HCT116 (cell line): Measurements from ENCODE around the gene CACNB1. TPM values are rescaled to one million over a fixed set of nuclear protein-coding genes. Genes with fewer than 3 reads are reported as not detected.
A peak's percentile ranks its signal among the peaks of the same experiment; 100 is the strongest.

Experiments
- ATAC-seq: fragments of 200-7000 bp; cut with Tn5 transposase; 2 replicates; pipeline ENCODE4 v1.9.1; 2020; ENCODE audit warnings: mild to moderate bottlenecking, moderate library complexity
- BruUV-seq: library from RNA; stranded (reverse); fragments of 400-500 nt; replicated peaks from 2 replicates; lab custom pipeline; 2021; lab: Mats Ljungman, UMichigan
- CTCF ChIA-PET: fragments of 300-600 bp; sonication (Branson Sonifier 250); formaldehyde crosslinking; loops from one replicate; lab custom pipeline; 2021; ENCODE audit warnings: antibody characterized with exemption; lab: Charles Lee
- POLR2A ChIA-PET: fragments of 300-600, 350-600 bp; sonication (Branson Sonifier 250); formaldehyde crosslinking; loops from one replicate; lab custom pipeline; 2021; ENCODE audit warnings: antibody characterized with exemption; lab: Charles Lee
- RAD21 ChIA-PET, 2 experiments: fragments of 300-600 bp; sonication (Branson Sonifier 250); formaldehyde crosslinking; loops; one replicate each; lab custom pipeline; 2023; ENCODE audit warnings: low total read pairs in 2 of 2; ENCODE audit not compliant: uncharacterized antibody in 2 of 2, unreplicated experiment in 2 of 2, low non-redundant PET in 1 of 2; lab: Charles Lee
- DNase-seq: peaks from one replicate; pipeline ENCODE4 v3.0.0-alpha.2; 2010; ENCODE audit warnings: low read depth, low spot score
- H2AFZ ChIP-seq: fragments of 200-600 bp; shearing (Covaris generic), sonication (generic); 2 replicates; pipeline ENCODE4 v1.6.1; 2017; ENCODE audit warnings: low read depth, mixed run types, mixed read lengths, antibody characterized with exemption, low read length; ENCODE audit not compliant: poor library complexity, severe bottlenecking
- H3K27ac ChIP-seq: 2 replicates; pipeline ENCODE4 v1.5.1; 2012; ENCODE audit warnings: low read depth, low read length
- H3K27me3 ChIP-seq: fragments of 200-600 bp; sonication (generic); 2 replicates; pipeline ENCODE4 v1.6.1; 2016; ENCODE audit warnings: mixed run types, low read length, mixed read lengths; ENCODE audit not compliant: insufficient read depth
- H3K36me3 ChIP-seq, 2 experiments: fragments of 200-500 bp in 1 of 2; fragments of 200-600 bp in 1 of 2; sonication (Bioruptor generic) in 1 of 2; sonication (generic) in 1 of 2; 2 replicates each; pipeline versions ENCODE4 v1.5.1 to v1.6.1; 2014 to 2016; ENCODE audit warnings: low read length in 2 of 2, inconsistent platforms in 1 of 2, mixed read lengths in 1 of 2, mixed run types in 1 of 2; ENCODE audit not compliant: insufficient read depth in 2 of 2, control insufficient read depth in 1 of 2
- H3K4me1 ChIP-seq, 2 experiments: fragments of 200-600 bp in 1 of 2; sonication (generic) in 1 of 2; 2 replicates each; pipeline versions ENCODE4 v1.5.1 to v1.6.1; 2012 to 2017; ENCODE audit warnings: low read length in 2 of 2, inconsistent platforms in 1 of 2, mild to moderate bottlenecking in 1 of 2, mixed read lengths in 1 of 2, mixed run types in 1 of 2, moderate library complexity in 1 of 2; ENCODE audit not compliant: insufficient read depth in 2 of 2, control insufficient read depth in 1 of 2
- H3K4me2 ChIP-seq: fragments of 200-600 bp; sonication (generic); 2 replicates; pipeline ENCODE4 v1.6.1; 2017; ENCODE audit warnings: mixed run types, low read length, mixed read lengths
- H3K4me3 ChIP-seq, 2 experiments: fragments of 200-600 bp in 1 of 2; sonication (generic) in 1 of 2; replicated peaks in 1 of 2; 2 replicates each; pipeline ENCODE4 v1.5.1; 2011 to 2016; ENCODE audit warnings: low read length in 2 of 2, control low read depth in 1 of 2, low read depth in 1 of 2, mild to moderate bottlenecking in 1 of 2, mixed read lengths in 1 of 2, mixed run types in 1 of 2
- H3K79me2 ChIP-seq: fragments of 200-600 bp; sonication (generic); 2 replicates; pipeline ENCODE4 v1.6.1; 2017; ENCODE audit warnings: mild to moderate bottlenecking, mixed run types, low read length, moderate library complexity, mixed read lengths; ENCODE audit not compliant: insufficient read depth
- H3K9ac ChIP-seq: fragments of 200-600 bp; sonication (generic); 2 replicates; pipeline ENCODE4 v1.6.1; 2016; ENCODE audit warnings: low read length, mixed read lengths
- H3K9me2 ChIP-seq: fragments of 200-600 bp; sonication (generic), shearing (Covaris generic); 2 replicates; pipeline ENCODE4 v1.6.1; 2017; ENCODE audit warnings: mixed run types, mild to moderate bottlenecking, moderate library complexity; ENCODE audit not compliant: insufficient read depth
- H3K9me3 ChIP-seq, 2 experiments: fragments of 200-500 bp in 1 of 2; fragments of 200-600 bp in 1 of 2; sonication (Bioruptor generic) in 1 of 2; sonication (generic) in 1 of 2; 2 replicates each; pipeline ENCODE4 v1.6.1; 2014 to 2017; ENCODE audit warnings: low read length in 2 of 2, mixed read lengths in 2 of 2, inconsistent platforms in 1 of 2, low read depth in 1 of 2, mild to moderate bottlenecking in 1 of 2, mixed run types in 1 of 2, moderate library complexity in 1 of 2; ENCODE audit not compliant: control insufficient read depth in 1 of 2, insufficient read depth in 1 of 2
- H4K20me1 ChIP-seq: fragments of 200-600 bp; sonication (generic), shearing (Covaris generic); 2 replicates; pipeline ENCODE4 v1.6.1; 2017; ENCODE audit warnings: mixed run types, mild to moderate bottlenecking, moderate library complexity; ENCODE audit not compliant: insufficient read depth
- ATF3 ChIP-seq: IDR thresholded peaks from 2 replicates; pipeline ENCODE4 v1.6.1; 2012
- CEBPB ChIP-seq: IDR thresholded peaks from 2 replicates; pipeline ENCODE4 v1.6.1; 2012; ENCODE audit warnings: low read depth
- EGR1 ChIP-seq: IDR thresholded peaks from 2 replicates; pipeline ENCODE4 v1.6.1; 2012; ENCODE audit warnings: low read depth
- EZH2 ChIP-seq: fragments of 200-600 bp; sonication (generic); IDR thresholded peaks from 2 replicates; pipeline ENCODE4 v1.6.1; 2017; ENCODE audit warnings: antibody characterized with exemption, mixed run types
- EZH2phosphoT487 ChIP-seq: fragments of 200-600 bp; IDR thresholded peaks from 2 replicates; pipeline ENCODE4 v1.6.1; 2018; ENCODE audit warnings: antibody characterized with exemption, borderline replicate concordance
- JUND ChIP-seq: IDR thresholded peaks from 2 replicates; pipeline ENCODE4 v1.6.1; 2012
- POLR2A ChIP-seq: IDR thresholded peaks from 2 replicates; pipeline ENCODE4 v1.7.0; 2011; ENCODE audit warnings: borderline replicate concordance; ENCODE audit not compliant: insufficient read depth, insufficient read length; ENCODE audit errors: extremely low read depth
- POLR2AphosphoS5 ChIP-seq: IDR thresholded peaks from 2 replicates; pipeline ENCODE4 v1.6.1; 2011; ENCODE audit warnings: mild to moderate bottlenecking, low read depth, low read length, moderate library complexity
- RAD21 ChIP-seq: IDR thresholded peaks from 2 replicates; pipeline ENCODE4 v1.6.1; 2012; ENCODE audit warnings: low read depth, mild to moderate bottlenecking
- REST ChIP-seq: IDR thresholded peaks from 2 replicates; pipeline ENCODE4 v1.6.1; 2012; ENCODE audit warnings: low read depth
- SP1 ChIP-seq: IDR thresholded peaks from 2 replicates; pipeline ENCODE4 v1.6.1; 2012; ENCODE audit warnings: low read depth
- YY1 ChIP-seq: IDR thresholded peaks from 2 replicates; pipeline ENCODE4 v1.6.1; 2011; ENCODE audit warnings: low read length, low read depth, moderate library complexity, mild to moderate bottlenecking; ENCODE audit not compliant: insufficient replicate concordance; ENCODE audit errors: extremely low read depth
- ZBTB33 ChIP-seq: IDR thresholded peaks from 2 replicates; pipeline ENCODE4 v1.6.1; 2011; ENCODE audit warnings: mild to moderate bottlenecking, low read length, moderate library complexity; ENCODE audit not compliant: insufficient replicate concordance; ENCODE audit errors: extremely low read depth
- ZFX ChIP-seq: fragments of 450-650 bp; IDR thresholded peaks from 2 replicates; pipeline ENCODE4 v1.6.1; 2017
- ZNF274 ChIP-seq: fragments of 200-500 bp; sonication (Bioruptor generic); IDR thresholded peaks from 2 replicates; pipeline ENCODE4 v1.6.1; 2014; ENCODE audit warnings: mild to moderate bottlenecking, low read depth, low read length, inconsistent platforms
- intact Hi-C: fragments of 100-400 bp; cut with micrococcal nuclease; formaldehyde crosslinking; loops from 2 replicates; pipeline ENCODE4 v1.10.0; 2022
- total RNA-seq: library from RNA; stranded (reverse); gene quantifications from one replicate; pipeline ENCODE4 v1.2.1, GENCODE V29; 2021; ENCODE audit not compliant: unreplicated experiment

The CACNB1 gene
- total RNA-seq, 1 experiment from 2014 or later = 13.0 TPM

- H3K4me2 ChIP-seq = no peak overlapping the region
- no peak for ATAC-seq
- no peak overlapping the region for H3K27ac ChIP-seq
- DNase-seq = no peak
- BruUV-seq = no TSS peak
- H3K9me2 ChIP-seq = no peaks in the 10 kb centered on the region
- H3K4me1 ChIP-seq = no peaks in the 10 kb centered on the region; a peak in 1 of 4 replicates
- no peaks in the 10 kb centered on the region for H3K9me3 ChIP-seq
- ChIA-PET CTCF (interaction anchor here (1.2 to 1.6 kb wide), 3 partner anchors 7 to 162 kb away, joined by 4 to 7 read pairs (median 4); no protein-coding TSS in a partner anchor), POLR2A (no interaction called here), RAD21 (no interaction called here)
- intact Hi-C loops = no loop called here
- H3K79me2 ChIP-seq = no peaks in the 10 kb centered on the region
- TF ChIP-seq EGR1 (no peak), ATF3 (no peak), POLR2AphosphoS5 (no peak)
- H2AFZ ChIP-seq = no peak overlapping the region
- H3K36me3 ChIP-seq = no peaks in the 10 kb centered on the region
- H4K20me1 ChIP-seq = no peaks in the 10 kb centered on the region
- H3K27me3 ChIP-seq = no peaks in the 10 kb centered on the region
- H3K9ac ChIP-seq = no peak overlapping the region
- H3K4me3 ChIP-seq = no peak overlapping the region
Measured at GRCh38 chr17:39145143-39145542, 52.3 kb downstream of the CACNB1 start.

- Histone ChIP-seq H3K4me2 (no peak overlapping the region), H3K27ac (no peak overlapping the region), H3K9ac (no peak overlapping the region), H2AFZ (no peak overlapping the region), H3K79me2 (no peaks in the 10 kb centered on the region), H3K4me1 (peaks cover 0 to 4% of the 10 kb centered on the region in 2 experiments; a peak in 3 of 4 replicates), H3K9me2 (no peaks in the 10 kb centered on the region), H3K9me3 (no peaks in the 10 kb centered on the region), H3K36me3 (no peaks in the 10 kb centered on the region), H3K4me3 (no peak overlapping the region), H3K27me3 (no peaks in the 10 kb centered on the region), H4K20me1 (no peaks in the 10 kb centered on the region)
- no TSS peak for BruUV-seq
- RAD21 ChIA-PET = no interaction called here
- ATAC-seq (0 out of 2 replicates have a peak, but pooled peaks have one; percentile 17), DNase-seq (no peak)
- POLR2A ChIA-PET = no interaction called here
- CTCF ChIA-PET = interaction anchor here (1.6 kb wide), 2 partner anchors 8 to 161 kb away, joined by 4 to 7 read pairs; no protein-coding TSS in a partner anchor
- intact Hi-C loops = no loop called here
- TF ChIP-seq REST = no peak
- TF ChIP-seq POLR2AphosphoS5 = no peak
- no peak for TF ChIP-seq RAD21
- TF ChIP-seq EZH2 = no peak
- no peak for TF ChIP-seq YY1
- no peak for TF ChIP-seq ATF3
- TF ChIP-seq ZFX = no peak
- TF ChIP-seq CEBPB = no peak
- no peak for TF ChIP-seq JUND
- TF ChIP-seq SP1 = no peak
- TF ChIP-seq ZBTB33 = no peak
- no peak for TF ChIP-seq ZNF274
- TF ChIP-seq POLR2A = no peak
- no peak for TF ChIP-seq EZH2phosphoT487
Measured at GRCh38 chr17:39144416-39144840, 53.0 kb downstream of the CACNB1 start.
